ENCODE results near the gene IGHMBP2.

- TF ChIP-seq PTBP1 (IDR thresholded peaks at IDR 0.05; ENCODE audit: low read depth, low read length) (no peak), ELK1 (CRISPR knock-in tag; IDR thresholded peaks at IDR 0.05) (no peak), CTCF (IDR thresholded peaks at IDR 0.05 in 2 of 3, conservative IDR thresholded peaks at IDR 0.05 in 1 of 3; ENCODE audit: insufficient read depth in 2 of 3, low read depth in 1 of 3, low read length in 3 of 3) (no peak), TFE3 (CRISPR knock-in tag; IDR thresholded peaks at IDR 0.05) (no peak), MCM3 (IDR thresholded peaks at IDR 0.05) (no peak)
These were observed 20.6 kb downstream of the IGHMBP2 start for GRCh38 chr11:68924073-68924925.
